ENCODE measurements around the gene SORL1-AS1.

DNA sequence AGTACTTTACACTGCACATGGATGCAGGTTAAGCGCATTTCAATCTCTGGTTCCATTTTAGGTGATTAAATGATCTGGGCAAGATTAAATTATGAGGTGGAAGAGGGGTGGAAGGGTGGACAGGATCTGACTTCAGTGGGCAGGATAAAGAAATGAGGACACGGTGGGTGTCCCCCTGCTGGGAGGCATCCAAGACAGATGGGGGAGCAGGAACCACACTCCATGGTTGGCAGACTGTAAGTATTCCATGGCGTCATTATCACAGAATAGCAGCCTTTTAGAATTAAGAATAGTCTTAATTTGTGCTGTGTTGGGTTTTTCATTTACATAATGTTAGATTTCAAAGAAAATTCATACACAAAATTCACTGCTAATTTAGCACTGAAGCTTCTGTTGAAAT is 8.2 kb downstream of the SORL1-AS1 start:
- TF ChIP-seq, protein P1, sequence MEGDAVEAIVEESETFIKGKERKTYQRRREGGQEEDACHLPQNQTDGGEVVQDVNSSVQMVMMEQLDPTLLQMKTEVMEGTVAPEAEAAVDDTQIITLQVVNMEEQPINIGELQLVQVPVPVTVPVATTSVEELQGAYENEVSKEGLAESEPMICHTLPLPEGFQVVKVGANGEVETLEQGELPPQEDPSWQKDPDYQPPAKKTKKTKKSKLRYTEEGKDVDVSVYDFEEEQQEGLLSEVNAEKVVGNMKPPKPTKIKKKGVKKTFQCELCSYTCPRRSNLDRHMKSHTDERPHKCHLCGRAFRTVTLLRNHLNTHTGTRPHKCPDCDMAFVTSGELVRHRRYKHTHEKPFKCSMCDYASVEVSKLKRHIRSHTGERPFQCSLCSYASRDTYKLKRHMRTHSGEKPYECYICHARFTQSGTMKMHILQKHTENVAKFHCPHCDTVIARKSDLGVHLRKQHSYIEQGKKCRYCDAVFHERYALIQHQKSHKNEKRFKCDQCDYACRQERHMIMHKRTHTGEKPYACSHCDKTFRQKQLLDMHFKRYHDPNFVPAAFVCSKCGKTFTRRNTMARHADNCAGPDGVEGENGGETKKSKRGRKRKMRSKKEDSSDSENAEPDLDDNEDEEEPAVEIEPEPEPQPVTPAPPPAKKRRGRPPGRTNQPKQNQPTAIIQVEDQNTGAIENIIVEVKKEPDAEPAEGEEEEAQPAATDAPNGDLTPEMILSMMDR (IDR thresholded peaks at IDR 0.05): no peak
- no peak for TF ChIP-seq ZFX (IDR thresholded peaks at IDR 0.05; ENCODE audit: borderline replicate concordance)
